ENCODE data around the gene RIOK2.

Gene RIOK2

DNA sequence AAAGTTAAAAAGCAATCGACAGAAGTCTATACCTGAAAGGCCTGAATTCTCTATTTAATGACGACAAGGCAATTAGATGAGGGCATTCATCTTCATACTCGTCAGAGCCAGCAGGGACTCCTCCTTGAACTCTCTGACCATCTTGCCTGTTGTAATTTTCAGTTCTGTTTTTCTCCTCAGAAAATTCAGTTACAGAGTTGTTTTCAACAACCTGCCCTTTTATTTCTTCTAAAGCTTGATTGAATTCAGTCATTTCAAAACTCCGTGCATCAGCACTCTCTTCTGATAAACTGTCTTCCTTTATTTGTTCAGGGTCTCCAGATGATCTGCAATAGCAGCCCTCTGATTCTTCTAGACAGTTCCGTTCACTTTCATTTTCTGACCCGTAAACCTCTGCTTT, 15.6 kb downstream of the RIOK2 start:
- TF ChIP-seq, protein P1, sequence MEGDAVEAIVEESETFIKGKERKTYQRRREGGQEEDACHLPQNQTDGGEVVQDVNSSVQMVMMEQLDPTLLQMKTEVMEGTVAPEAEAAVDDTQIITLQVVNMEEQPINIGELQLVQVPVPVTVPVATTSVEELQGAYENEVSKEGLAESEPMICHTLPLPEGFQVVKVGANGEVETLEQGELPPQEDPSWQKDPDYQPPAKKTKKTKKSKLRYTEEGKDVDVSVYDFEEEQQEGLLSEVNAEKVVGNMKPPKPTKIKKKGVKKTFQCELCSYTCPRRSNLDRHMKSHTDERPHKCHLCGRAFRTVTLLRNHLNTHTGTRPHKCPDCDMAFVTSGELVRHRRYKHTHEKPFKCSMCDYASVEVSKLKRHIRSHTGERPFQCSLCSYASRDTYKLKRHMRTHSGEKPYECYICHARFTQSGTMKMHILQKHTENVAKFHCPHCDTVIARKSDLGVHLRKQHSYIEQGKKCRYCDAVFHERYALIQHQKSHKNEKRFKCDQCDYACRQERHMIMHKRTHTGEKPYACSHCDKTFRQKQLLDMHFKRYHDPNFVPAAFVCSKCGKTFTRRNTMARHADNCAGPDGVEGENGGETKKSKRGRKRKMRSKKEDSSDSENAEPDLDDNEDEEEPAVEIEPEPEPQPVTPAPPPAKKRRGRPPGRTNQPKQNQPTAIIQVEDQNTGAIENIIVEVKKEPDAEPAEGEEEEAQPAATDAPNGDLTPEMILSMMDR (conservative IDR thresholded peaks at IDR 0.05), result no peak
- TF ChIP-seq ZFX (IDR thresholded peaks at IDR 0.05), result no peak
- H3K27ac ChIP-seq, result no peak overlapping the region

DNA sequence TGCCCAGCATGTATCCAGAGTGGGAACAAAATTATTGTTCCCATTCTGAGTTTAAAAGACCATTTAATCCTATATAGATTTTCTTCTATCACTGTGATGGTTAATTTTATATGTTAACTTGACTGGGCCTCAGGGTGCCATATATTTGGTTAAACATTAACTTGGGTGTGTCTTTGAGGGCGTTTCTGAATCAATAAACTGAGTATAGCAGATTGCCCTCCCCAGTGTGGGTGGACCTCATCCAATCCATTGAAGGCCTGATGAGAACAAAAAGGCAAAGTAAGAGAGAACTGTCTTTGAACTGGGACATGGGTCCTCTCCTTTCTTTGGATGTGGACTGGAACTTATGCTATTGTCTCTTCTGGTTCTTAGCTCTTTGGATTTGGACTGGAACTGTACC, 17.3 kb downstream of the RIOK2 start:
- no peak overlapping the region for H3K27ac ChIP-seq
- TF ChIP-seq, protein P1 (conservative IDR thresholded peaks at IDR 0.05), result no peak
- TF ChIP-seq ZFX (IDR thresholded peaks at IDR 0.05), result no peak

DNA sequence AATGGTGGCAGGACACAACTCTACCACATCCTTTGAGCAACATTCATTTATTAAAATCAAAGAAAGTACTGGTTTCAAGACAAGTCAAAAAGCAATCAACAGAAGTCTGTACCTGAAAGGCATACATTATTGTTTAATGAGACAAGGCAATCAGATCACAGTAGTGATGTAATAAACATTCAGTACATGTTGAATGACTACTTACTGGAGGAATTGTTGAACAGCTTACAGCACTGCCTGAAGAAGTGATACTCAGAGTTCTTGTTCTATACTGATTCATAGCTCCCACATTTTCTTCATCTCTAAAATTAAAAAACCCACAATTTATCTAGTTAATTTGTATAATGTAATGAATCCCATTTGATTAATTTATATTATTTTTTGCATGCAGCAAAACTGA, 18.2 kb downstream of the RIOK2 start:
- H3K27ac ChIP-seq, result no peak overlapping the region
- no peak for TF ChIP-seq ZFX (IDR thresholded peaks at IDR 0.05)
- TF ChIP-seq, protein P1 (conservative IDR thresholded peaks at IDR 0.05), result no peak

DNA sequence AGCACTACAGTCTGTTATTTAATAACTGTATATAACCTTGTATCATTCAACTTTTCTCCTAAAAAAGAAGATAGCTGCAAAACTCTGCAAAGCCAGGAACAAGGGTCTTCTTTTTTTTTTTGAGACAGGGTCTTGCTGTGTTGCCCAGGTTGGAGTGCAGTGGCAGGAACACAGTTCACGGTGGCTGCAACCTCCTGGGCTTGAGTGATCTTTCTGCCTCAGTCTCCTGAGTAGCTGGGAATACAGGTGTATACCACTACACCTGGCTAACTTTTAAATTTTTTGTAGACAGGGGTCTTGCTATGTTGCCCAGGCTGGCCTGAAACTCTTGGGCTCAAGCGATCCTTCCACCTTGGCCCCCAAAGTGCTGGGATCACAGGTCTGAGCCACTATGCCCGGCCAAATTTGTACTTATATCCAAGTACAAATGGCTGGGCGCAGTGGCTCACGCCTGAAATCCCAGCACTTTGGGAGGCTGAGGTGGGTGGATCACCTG, 19.2 kb downstream of the RIOK2 start:
- TF ChIP-seq ZFX (IDR thresholded peaks at IDR 0.05), result no peak
- TF ChIP-seq, protein P1 (conservative IDR thresholded peaks at IDR 0.05), result no peak
- no peak overlapping the region for H3K27ac ChIP-seq

DNA sequence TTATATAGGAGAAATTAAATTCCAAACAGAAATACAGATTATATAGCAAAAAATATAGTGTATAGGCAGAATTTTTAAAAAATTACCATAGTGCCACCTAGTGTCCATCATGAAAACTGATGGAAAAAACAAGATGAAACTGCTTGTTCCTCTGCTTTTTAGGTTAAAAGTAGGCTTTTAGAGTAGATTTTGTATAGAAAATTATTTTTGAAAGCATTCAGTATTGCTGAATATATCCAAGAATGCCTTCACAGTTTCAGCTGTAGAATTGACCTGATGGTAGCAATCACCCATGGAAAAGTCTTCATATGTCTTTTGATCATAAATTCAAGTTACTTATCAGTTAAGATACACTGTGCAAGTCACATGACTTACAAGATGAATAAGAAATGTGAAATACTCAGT, 19.7 kb downstream of the RIOK2 start:
- no peak for TF ChIP-seq ZFX (IDR thresholded peaks at IDR 0.05)
- TF ChIP-seq, protein P1 (conservative IDR thresholded peaks at IDR 0.05), result peak; percentile 78

DNA sequence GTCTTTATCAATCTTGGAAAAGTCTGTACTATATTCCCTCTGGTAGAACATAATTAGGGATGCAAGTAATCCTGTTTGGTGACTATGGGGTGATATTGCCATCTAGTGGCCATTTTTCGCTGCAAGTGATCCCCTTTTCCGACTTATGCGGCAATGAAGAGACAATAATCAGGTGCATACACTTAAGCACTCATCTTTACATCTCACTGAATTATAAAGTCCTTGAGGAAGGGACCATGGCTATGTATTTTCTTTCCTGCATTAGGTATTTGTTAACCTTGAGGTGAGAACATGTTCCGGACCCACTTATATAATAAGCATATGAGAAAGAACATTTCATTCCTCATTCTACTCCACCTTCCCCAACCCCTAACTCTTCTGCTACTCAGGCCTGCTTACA, 21.0 kb downstream of the RIOK2 start:
- TF ChIP-seq, protein P1 (conservative IDR thresholded peaks at IDR 0.05), result peak; percentile 93
- TF ChIP-seq ZFX (IDR thresholded peaks at IDR 0.05), result no peak

More for the DNA sequence above, 19.7 kb downstream of the RIOK2 start:
- H3K27ac ChIP-seq, result no peak overlapping the region

DNA sequence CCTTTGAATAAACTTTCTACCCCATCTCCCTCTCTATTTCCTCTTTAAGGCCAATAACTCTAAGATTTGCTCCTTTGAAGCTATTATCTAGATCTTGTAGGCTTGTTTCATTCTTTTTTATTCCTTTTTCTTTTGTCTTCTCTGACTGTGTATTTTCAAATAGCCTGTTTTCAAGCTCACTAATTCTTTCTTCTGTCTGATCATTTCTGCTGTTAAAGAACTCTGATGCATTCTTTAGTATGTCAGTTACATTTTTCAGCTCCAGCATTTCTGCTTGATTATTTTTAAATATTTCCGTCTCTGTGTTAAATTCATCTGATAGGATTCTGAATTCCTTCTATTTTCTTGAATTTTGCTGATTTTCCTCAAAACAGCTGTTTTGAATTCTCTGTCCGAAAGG, 25.4 kb downstream of the RIOK2 start:
- H3K27ac ChIP-seq, result no peak overlapping the region
- no peak for TF ChIP-seq ZFX (IDR thresholded peaks at IDR 0.05)
- TF ChIP-seq, protein P1 (conservative IDR thresholded peaks at IDR 0.05), result no peak

More for the DNA sequence above, 21.0 kb downstream of the RIOK2 start:
- no peak overlapping the region for H3K27ac ChIP-seq
